ENCODE data around the gene TBC1D22B.
A peak's percentile ranks its signal among the peaks of the same experiment; 100 is the strongest.
"Not testable (repeated sequence)": the region's sequence is repeated elsewhere in the genome, so short reads cannot be mapped to it uniquely, and the experiment has no call there.

The TBC1D22B gene

GRCh38 chr6:37320646-37321045 is 63.1 kb downstream of the TBC1D22B start:
- DNase-seq (ENCODE audit: low spot score): no peak

- DNase-seq (ENCODE audit: low spot score): no peak
Measured at GRCh38 chr6:37321101-37321500, 63.5 kb downstream of the TBC1D22B start.

DNA sequence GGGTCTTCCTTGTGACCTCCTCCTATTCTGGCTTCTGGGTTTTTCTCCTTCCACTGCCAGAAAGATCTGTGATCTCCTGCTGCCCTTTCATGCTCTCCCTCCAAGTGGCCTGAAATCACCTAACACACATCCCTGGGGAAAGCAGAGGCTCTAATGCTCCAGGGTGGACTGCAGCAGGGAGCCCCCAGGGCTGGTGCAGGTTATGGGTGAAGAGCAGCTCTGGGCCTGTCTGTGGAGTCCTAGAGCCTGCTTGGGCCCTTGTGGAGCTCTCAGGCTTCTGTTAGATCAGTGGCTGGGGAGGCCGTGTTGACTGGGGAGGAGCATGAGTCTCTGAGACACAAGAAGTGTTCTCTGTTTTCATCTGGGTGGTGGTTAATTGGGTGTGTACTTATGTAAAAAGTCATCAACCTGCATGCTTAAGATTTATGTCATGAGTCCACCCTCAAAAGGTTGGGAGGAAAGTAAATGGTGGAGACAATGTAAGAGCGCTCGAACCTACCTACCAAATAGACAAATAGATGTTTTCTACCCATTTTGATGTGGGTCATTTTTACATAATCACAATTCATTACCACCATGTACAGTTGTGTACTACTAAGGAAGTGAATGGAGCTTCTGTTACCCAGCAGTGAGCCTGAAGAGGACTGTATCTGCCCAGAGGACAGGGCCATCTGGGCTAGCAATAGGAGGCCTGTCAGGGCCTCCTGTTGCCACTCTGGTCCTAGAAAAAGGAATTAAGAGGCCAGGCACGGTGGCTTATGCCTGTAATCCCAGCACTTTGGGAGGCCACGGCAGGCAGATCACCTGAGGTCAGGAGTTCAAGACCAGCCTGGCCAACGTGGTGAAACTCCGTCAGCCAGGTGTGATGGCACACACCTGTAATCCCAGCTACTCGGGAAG is 64.2 kb downstream of the TBC1D22B start:
- DNase-seq (ENCODE audit: low spot score): no peak

DNA sequence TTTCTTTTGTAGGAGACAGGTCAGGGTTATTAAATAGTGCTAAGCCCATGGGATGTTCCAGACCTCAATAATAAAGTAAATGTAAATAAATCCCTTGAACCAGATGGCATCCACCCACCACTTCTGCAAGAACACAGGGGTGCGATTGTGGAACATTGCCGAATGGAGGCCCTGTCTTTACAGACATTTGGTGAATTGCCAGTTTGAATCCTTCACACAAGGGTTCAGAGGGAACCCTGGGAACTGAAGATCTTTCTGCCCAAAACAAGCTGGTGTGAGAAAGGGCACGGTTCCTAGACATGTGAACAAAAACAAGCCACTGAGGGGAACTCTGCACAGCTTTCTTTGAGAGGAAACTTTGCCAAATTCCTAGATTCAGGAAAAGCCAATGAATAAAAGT is 66.0 kb downstream of the TBC1D22B start:
- no peak for DNase-seq (ENCODE audit: low spot score)

GRCh38 chr6:37324131-37325033 is 66.8 kb downstream of the TBC1D22B start:
- DNase-seq (ENCODE audit: low spot score): no peak

DNA sequence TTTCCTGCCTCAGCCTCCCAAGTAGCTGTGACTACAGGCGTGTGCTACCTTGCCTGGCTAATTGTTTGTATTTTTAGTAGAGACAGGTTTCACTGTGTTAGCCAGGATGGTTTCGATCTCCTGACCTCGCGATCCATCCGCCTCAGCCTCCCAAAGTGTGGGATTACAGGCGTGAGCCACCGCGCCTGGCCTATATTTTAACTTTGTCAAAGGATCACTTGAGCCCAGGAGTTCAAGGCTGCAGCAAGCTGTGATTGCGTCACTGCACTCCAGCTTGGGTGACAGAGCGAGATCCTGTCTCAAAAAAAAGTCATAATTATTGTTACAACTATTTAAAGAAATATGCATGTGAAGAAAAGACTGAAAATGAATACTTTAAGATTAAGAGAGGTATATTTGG is 72.8 kb downstream of the TBC1D22B start:
- DNase-seq (ENCODE audit: low spot score): not testable (repeated sequence)

DNA sequence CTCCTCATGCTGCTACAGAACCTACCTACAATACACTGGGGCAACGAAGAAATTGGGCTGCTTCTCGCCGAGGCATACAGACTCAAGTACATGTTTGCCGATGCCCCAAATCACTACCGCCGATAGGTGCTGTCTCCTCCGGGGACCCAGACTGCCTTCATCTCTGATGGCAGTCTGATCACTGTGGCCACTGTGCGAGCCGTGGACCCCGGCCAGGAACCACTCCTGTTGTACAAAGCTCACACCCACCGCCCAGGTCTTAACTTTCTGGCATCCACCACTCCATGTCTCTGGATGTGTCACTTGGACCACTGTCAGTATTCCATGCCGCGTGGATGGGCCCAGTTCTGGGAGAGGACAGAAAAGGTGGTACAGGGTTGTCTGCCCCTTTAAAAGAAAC is 73.5 kb downstream of the TBC1D22B start:
- no peak for DNase-seq (ENCODE audit: low spot score)

DNA sequence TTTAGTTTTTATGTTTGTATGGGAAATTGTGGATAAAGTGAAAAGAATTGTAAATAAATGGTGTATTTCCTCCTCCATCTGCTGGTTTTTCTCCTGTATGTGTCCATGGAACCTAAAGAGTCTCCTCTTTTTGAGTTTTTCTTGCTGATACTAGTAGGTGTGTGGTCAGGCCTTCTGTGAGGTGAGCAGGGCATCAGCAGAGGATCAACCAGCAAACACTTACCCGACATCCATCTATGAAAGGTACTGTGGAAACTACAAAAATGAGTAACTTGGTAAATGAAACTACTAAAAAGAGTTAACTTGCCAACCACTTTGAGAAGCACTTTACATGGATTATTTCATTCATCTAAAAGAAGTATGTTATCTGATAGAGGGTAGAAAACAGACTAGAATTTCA is 75.3 kb downstream of the TBC1D22B start:
- DNase-seq (ENCODE audit: low spot score): no peak

DNA sequence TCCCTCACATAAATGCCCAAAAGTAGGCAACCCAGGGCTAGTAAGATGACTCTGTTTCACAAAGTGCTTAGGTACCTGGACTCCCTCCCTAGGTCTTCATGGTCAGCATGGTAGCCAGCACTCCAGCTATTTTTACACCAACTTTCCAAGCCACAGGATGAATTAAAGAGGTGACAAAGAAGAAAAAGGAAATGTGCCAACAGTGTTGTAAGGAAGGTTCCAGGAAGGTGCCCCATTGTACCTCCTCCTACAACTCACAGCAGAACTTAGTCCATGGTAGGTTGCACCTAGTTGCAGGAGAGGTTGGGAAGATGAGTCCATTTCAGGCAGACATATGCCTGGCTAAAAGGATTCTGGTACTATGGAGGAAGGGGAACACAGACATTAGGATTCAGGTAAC is 76.5 kb downstream of the TBC1D22B start:
- DNase-seq (ENCODE audit: low spot score): no peak

- not testable (repeated sequence) for DNase-seq (ENCODE audit: low spot score)
Measured at GRCh38 chr6:37338317-37338716, 80.7 kb downstream of the TBC1D22B start.

DNA sequence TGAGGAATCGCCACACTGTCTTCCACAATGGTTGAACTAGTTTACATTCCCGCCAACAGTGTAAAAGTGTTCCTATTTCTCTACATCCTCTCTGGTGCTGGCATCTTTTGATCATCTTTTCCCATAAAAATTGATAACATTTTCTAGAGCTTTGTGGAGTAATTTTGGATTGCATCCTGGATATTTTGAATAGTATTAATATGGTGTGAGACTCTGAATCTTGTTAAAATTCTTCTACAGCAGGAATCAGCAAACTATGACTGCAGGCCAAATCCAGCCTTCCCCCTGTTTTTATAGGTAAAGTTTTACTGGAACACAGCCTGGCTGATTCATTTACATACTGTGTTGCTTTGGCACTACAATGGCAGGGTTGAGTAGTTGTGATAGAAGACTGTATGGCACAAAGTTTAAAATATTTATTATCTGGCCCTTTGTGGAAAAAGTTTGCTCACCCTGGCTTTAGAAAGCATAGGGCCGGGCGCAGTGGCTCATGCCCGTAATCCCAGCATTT is 81.2 kb downstream of the TBC1D22B start:
- no peak for DNase-seq (ENCODE audit: low spot score)

GRCh38 chr6:37339741-37340638 is 82.4 kb downstream of the TBC1D22B start:
- no peak for DNase-seq (ENCODE audit: low spot score)

DNA sequence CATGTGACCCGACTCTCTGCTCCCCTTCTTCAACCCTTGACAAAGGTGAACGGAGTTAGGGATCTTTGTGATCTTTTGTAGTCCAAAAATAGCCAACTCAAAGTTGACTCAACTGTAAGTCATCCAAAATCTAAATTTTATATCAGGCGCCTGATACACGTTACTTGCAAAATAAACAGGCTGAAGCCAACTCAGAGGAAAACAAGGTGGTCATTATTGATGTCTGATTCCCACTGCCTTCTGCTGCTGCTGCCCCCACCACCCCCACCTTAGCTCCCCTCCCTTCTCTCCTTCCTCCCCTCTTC is 83.0 kb downstream of the TBC1D22B start:
- no peak for DNase-seq (ENCODE audit: low spot score)

DNA sequence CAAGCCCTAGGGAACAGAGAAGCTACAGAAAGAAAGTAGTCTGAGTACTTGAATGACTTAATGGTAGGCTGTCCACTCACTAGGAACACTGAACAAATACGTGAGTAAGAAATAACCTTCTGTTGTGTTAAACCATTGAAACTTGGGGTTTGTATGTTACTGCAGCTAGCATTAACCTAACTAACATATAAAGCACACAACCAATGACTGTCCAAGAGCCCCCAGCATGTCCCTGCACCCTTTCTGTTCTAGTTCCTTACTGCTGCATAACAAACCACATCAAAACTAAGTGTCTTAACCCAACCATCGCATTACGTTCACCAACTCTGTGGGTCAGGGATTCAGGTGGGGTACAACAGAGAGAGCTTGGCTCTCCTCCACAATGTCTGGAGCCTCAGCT is 85.7 kb downstream of the TBC1D22B start:
- DNase-seq (ENCODE audit: low spot score): no peak

- DNase-seq (ENCODE audit: low spot score): no peak
Measured at GRCh38 chr6:37344308-37344707, 86.7 kb downstream of the TBC1D22B start.

- not testable (repeated sequence) for DNase-seq (ENCODE audit: low spot score)
Measured at GRCh38 chr6:37345804-37346203, 88.2 kb downstream of the TBC1D22B start.

GRCh38 chr6:37347177-37347576 is 89.6 kb downstream of the TBC1D22B start:
- no peak for DNase-seq (ENCODE audit: low spot score)

GRCh38 chr6:37347670-37348111 is 90.1 kb downstream of the TBC1D22B start:
- DNase-seq (ENCODE audit: low spot score): no peak

- no peak for DNase-seq (ENCODE audit: low spot score)
Measured at GRCh38 chr6:37351027-37351426, 93.5 kb downstream of the TBC1D22B start.

DNA sequence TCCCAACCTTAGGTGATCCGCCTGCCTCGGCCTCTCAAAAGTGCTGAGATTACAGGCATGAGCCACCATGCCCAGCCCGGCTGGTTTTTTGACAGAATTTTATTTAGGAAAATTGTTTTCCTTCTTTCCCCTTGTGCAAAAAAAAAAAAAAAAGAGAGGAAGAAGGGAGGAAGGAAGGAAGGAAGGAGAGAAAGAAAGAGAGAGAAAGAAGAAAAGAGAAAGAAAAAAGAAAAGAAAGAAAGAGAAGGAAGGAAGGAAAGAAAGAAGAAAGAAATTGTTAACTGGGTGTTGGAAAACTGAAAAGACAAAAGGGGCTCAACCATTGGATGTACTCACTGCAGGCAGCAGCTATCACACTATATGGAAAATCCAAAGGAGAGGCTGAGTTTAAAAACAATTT is 94.8 kb downstream of the TBC1D22B start:
- no peak for DNase-seq (ENCODE audit: low spot score)

DNA sequence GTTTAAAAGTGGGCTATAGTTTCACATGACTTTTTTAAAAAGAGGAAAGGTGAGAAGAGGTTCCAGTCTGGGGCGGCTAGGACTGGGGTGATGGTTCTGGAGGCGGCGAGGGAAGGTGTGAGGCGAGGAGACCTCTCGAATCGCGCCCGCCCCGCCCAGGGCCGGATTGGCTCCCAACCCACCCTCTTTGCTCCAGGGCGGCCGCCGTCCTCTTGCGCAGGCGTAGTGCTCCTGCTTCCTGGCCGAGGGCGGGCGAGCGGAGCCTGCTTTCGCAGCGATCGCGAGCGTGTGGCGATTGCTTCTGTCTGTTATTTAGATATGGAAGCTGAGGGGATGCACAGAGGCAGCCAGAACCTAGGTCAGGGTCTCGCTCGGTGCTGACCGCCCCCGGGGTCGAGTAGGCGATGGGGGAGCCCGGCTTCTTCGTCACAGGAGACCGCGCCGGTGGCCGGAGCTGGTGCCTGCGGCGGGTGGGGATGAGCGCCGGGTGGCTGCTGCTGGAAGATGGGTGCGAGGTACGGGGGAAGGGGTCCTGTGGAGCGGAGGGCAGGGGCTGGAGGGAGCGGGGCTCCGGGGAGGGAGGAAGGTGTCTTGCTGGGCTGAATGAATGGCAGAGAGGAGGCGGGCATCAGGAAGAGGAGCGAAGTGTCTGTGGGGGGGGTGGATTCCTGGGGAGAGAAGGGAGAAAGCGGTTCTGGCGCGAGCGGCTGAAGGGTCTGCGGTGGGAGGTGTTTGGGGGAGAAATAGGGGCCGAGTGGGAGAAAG is 96.4 kb downstream of the TBC1D22B start, which contains the start of gene RNF8:
Gene RNF8, plus strand, starts transcription at position 223 of the 765 bp plus-strand sequence. Its CDS starts 182 bp downstream, at position 405.
- peak; percentile 85 for DNase-seq (ENCODE audit: low spot score)

Data from SK-N-DZ (cell line).